Right lobe of liver (tissue), 6 donors: ENCODE data around the gene EVL. TPM values are rescaled to one million over a fixed set of nuclear protein-coding genes. Genes with fewer than 3 reads are reported as not detected.

Source experiments
- ATAC-seq, 4 donors: fragments of 200-7000 bp; cut with Tn5 transposase; one replicate each; pipeline ENCODE4 v1.9.1; 2020; ENCODE audit warnings: mild to moderate bottlenecking in 4 of 4, moderate library complexity in 4 of 4
- DNase-seq, 3 donors: peaks; one replicate each; pipeline ENCODE4 v3.0.0-alpha.2; 2020
- H3K27ac ChIP-seq, 3 donors: fragments of 200-600 bp; one replicate each; pipeline ENCODE4 v1.8.0; 2022
- H3K27me3 ChIP-seq, 2 donors: fragments of 200-600 bp; one replicate each; pipeline ENCODE4 v1.8.0; 2022
- H3K36me3 ChIP-seq, 4 donors: fragments of 200-600 bp; sonication (generic) in 1 of 4; one replicate each; pipeline versions ENCODE4 v1.5.1 to v1.8.0; 2017 to 2022; ENCODE audit warnings: control low read depth in 1 of 4
- H3K4me1 ChIP-seq, 4 donors: fragments of 200-600 bp; sonication (generic) in 1 of 4; one replicate each; pipeline versions ENCODE4 v1.5.1 to v1.8.0; 2017 to 2022; ENCODE audit warnings: control low read depth in 1 of 4
- H3K4me3 ChIP-seq, 3 donors: fragments of 200-600 bp; one replicate each; pipeline ENCODE4 v1.8.0; 2022
- H3K9me3 ChIP-seq, 4 donors: fragments of 200-600 bp; sonication (generic) in 1 of 4; one replicate each; pipeline versions ENCODE4 v1.5.1 to v1.8.0; 2017 to 2022; ENCODE audit warnings: control low read depth in 1 of 4
- POLR2A ChIP-seq: fragments of 450-650 bp; IDR thresholded peaks from one replicate; pipeline ENCODE4 v1.6.1; 2017; ENCODE audit warnings: antibody characterized with exemption, mild to moderate bottlenecking
- WGBS: methylation state at CpG from one replicate; pipeline ENCODE4 v1.1.6; 2018; ENCODE audit warnings: low coverage, low lambda C conversion rate; ENCODE audit not compliant: insufficient coverage; ENCODE audit errors: missing lambda C conversion rate; 5-methylcytosine and 5-hydroxymethylcytosine counted together
- intact Hi-C, 2 donors: fragments of 100-400 bp; cut with DNase I; formaldehyde crosslinking; loops; one replicate each; pipeline versions ENCODE4 v1.11.2 to v1.14.1; 2022
- total RNA-seq, 6 experiments: library from RNA; depleted of rRNA in 2 of 6; stranded (reverse); fragments of >200 nt in 2 of 6; fragmentation: NEBNext Ultra II Directional in 3 of 6; extraction: Animal tissue kit (Norgen Biotek cat#: 25700) in 3 of 6; gene quantifications; one replicate each; pipeline versions ENCODE4 v1.1.0 to v1.2.4, GENCODE V29; 2016 to 2023
- TF ChIP-seq, protein P1 (sequence below), 4 donors: fragments of 200-600 bp in 3 of 4; fragments of 450-650 bp in 1 of 4; IDR thresholded peaks; one replicate each; pipeline versions ENCODE4 v1.5.1 to v1.8.0; 2016 to 2022; ENCODE audit warnings: antibody characterized with exemption in 4 of 4, mild to moderate bottlenecking in 2 of 4
- donor health status: DM: no; HTN: yes; CAD: no.
- donor health status: DM: no; HTN: no; CAD: no.
- donor health status: DM: no; HTN: no; CAD: no.
- donor health status: DM: no; HTN: yes; CAD: no.
- donor health status: DM: no; HTN: yes; CAD: no.

The EVL gene
- total RNA-seq, 6 experiments from 2014 or later, result 23.6 to 162 (median 68.4) TPM

DNA sequence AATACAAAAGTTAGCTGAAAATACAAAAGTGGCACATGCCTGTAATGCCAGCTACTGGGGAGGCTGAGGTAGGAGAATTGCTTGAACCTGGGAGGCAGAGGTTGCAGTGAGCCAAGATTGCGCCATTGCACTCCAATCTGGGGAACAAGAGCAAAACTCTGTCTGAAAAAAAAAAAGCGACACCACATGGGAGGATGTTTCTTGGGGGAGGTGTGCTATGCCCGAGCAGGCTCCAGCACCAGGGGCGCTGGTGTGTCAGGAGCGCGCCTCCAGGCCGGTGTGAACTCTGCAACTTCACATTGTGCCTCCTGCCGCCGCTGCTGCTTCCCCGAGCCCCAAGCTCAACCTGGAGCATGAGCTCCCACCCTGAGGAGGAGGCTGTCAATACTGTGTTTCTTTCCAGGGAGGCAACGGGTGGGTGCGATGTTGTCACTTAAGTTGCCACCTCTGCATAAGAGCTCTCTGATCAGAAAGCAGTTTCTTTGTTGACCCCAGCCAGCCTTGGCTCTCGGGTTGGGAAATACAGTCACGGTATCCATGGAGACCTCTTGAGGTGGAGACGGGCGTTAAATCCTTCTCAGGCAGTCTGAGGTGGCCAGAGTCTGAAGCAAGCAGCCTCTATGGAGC lies 75.3 kb downstream of the EVL start:
- Histone ChIP-seq H3K27ac (no peak overlapping the region), H3K4me1 (peaks cover 0 to 13% (median 0%) of the 10 kb centered on the region in 4 donors), H3K9me3 (no peaks in the 10 kb centered on the region), H3K27me3 (no peaks in the 10 kb centered on the region), H3K36me3 (peaks cover 0 to 7% (median 2%) of the 10 kb centered on the region in 4 donors), H3K4me3 (no peak overlapping the region)
- WGBS, result 58% methylated on average over 3 of the region's 16 CpGs
- intact Hi-C loops, result no loop called here
- no peak for ATAC-seq
- TF ChIP-seq POLR2A, result no peak
- TF ChIP-seq, protein P1, sequence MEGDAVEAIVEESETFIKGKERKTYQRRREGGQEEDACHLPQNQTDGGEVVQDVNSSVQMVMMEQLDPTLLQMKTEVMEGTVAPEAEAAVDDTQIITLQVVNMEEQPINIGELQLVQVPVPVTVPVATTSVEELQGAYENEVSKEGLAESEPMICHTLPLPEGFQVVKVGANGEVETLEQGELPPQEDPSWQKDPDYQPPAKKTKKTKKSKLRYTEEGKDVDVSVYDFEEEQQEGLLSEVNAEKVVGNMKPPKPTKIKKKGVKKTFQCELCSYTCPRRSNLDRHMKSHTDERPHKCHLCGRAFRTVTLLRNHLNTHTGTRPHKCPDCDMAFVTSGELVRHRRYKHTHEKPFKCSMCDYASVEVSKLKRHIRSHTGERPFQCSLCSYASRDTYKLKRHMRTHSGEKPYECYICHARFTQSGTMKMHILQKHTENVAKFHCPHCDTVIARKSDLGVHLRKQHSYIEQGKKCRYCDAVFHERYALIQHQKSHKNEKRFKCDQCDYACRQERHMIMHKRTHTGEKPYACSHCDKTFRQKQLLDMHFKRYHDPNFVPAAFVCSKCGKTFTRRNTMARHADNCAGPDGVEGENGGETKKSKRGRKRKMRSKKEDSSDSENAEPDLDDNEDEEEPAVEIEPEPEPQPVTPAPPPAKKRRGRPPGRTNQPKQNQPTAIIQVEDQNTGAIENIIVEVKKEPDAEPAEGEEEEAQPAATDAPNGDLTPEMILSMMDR (IDR thresholded peaks at IDR 0.05), result no peak
- no peak for DNase-seq

DNA sequence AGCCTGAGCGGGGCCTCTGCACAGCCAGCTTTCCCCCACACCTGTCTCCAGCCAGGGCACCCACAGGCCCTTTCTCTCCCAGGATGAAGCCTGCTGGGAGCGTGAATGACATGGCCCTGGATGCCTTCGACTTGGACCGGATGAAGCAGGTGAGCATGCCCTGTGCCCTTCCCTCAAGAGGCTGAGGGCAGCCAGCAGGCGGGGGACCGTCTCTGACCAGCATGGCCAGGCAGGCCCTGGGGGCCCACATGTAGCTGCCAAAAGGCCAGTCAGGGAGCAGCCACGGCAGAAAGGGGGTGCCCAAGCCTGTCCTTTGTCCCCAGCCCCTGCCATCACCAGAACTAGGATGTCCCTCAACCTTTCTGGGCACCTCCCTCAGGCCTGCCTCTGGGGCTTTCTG lies 75.9 kb downstream of the EVL start:
- Histone ChIP-seq H3K4me1 (peaks cover 0 to 13% (median 0%) of the 10 kb centered on the region in 4 donors), H3K4me3 (no peak overlapping the region), H3K9me3 (no peaks in the 10 kb centered on the region), H3K27me3 (no peaks in the 10 kb centered on the region), H3K36me3 (peaks cover 0 to 7% (median under 1%) of the 10 kb centered on the region in 4 donors), H3K27ac (no peak overlapping the region)
- no peak for DNase-seq
- intact Hi-C loops, result no loop called here
- WGBS, result no CpG with 5 or more reads among the region's 7 CpGs
- no peak for TF ChIP-seq POLR2A
- TF ChIP-seq, protein P1 (IDR thresholded peaks at IDR 0.05), result no peak
- ATAC-seq, result no peak

DNA sequence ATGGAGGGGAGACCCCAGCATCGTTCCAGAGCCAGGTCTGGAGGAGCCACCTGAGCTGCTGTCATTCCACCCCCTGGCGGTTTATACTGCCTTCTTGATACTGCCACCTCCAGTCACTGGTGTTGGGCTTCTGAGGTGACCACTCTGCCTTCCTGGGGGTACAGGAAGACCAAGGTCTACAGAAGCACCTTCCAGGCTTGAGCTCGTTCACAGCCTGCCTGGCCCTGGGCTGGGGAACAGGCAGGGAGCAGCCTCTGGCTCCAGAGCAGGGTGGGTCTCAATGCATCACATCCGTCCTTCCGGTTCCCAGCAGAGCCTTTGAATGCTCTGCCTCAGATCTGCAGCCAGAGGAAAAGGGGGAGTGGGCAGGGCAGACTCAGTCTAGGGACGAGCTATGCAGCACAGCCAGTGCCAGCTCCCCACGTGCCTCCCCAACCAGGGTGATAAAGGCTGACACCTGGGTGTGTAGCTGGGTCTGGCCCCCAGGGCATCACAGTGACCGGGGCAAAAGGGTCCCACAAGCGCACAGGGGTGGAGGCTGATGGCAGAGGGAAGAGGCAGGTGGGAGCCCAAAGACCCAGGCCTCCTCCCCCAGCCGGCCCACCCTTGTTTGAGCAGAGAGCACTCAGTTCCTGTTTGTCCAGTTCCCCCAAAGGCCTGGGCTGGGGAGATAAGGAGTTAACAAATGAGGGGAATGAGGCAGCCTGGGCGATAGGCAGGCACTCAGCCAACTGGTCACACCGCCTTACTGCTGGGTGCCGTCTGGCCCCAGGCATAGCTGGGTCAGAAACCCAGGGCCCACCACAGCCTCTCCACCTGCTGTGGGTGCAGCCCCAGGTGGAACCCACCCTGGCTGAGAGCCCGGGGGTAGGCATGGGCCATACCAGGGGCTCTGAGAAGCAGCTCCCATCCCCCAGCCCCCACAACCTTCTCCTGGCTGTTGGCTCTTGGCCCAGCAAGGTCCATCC lies 77.1 kb downstream of the EVL start:
- DNase-seq (no peak), ATAC-seq (peak; percentile 18 to 33 (median 28))
- TF ChIP-seq, protein P1 (IDR thresholded peaks at IDR 0.05), result no peak
- TF ChIP-seq POLR2A, result no peak
- Histone ChIP-seq H3K4me1 (peaks cover 0 to 13% (median 0%) of the 10 kb centered on the region in 4 donors), H3K27ac (no peak overlapping the region), H3K9me3 (no peaks in the 10 kb centered on the region), H3K36me3 (peaks cover 0 to 2% (median 0%) of the 10 kb centered on the region in 4 donors), H3K27me3 (no peaks in the 10 kb centered on the region), H3K4me3 (no peak overlapping the region)
- intact Hi-C loops, result no loop called here
- 71% methylated on average over 1 of the region's 14 CpGs for WGBS

DNA sequence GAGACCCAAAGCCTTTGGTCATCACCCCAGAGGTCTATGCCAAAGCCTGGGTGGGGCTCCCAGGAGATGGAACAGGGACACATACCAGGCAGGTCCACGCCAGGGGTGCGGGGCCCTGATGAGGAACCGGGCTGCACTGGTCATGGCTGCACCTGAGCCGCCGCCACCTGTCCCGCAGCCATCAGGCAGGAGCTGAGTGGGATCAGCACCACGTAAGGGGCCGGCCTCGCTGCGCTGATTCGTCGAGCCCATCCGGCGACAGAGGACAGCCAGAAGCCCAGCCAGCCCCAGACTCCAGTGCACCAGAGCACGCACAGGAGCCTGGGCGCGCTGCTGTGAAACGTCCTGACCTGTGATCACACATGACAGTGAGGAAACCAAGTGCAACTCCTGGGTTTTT lies 78.3 kb downstream of the EVL start:
- no peak overlapping the region for H3K4me3 ChIP-seq
- no peak for TF ChIP-seq POLR2A
- TF ChIP-seq, protein P1 (IDR thresholded peaks at IDR 0.05), result no peak
- no CpG with 5 or more reads among the region's 18 CpGs for WGBS
- no peak for DNase-seq
- H3K9me3 ChIP-seq, result no peaks in the 10 kb centered on the region
- H3K27ac ChIP-seq, result no peak overlapping the region
- peaks cover 0 to 2% (median 0%) of the 10 kb centered on the region in 4 donors for H3K36me3 ChIP-seq
- intact Hi-C loops, result no loop called here
- no peak for ATAC-seq
- peaks cover 0 to 13% (median 0%) of the 10 kb centered on the region in 4 donors for H3K4me1 ChIP-seq
- no peaks in the 10 kb centered on the region for H3K27me3 ChIP-seq
